ENCODE measurements around the gene INPP5K.

Gene INPP5K

GRCh38 chr17:1474402-1475189, 41.8 kb downstream of the INPP5K start:
- Histone ChIP-seq H3K36me3 (ENCODE audit: control insufficient read depth in 2 of 2, insufficient read depth in 1 of 2, low read length in 2 of 2) (peaks cover 12 to 85% of the 10 kb centered on the region in 2 experiments; a peak in 2 of 3 replicates), H3K9me3 (ENCODE audit: control insufficient read depth, insufficient read depth, low read depth, low read length) (no peaks in the 10 kb centered on the region), H3K4me1 (ENCODE audit: control insufficient read depth, insufficient read depth, low read length) (no peaks in the 10 kb centered on the region), H3K4me3 (ENCODE audit: low read depth, low read length) (no peak overlapping the region), H3K27ac (ENCODE audit: extremely low read depth, low read depth, low read length) (no peak overlapping the region)
- ChIA-PET CTCF (interaction anchor here (0.6 to 0.8 kb wide), 3 partner anchors 141 to 479 kb away, joined by 3 to 10 read pairs (median 5); no protein-coding TSS in a partner anchor), POLR2A (interaction anchor here (0.9 to 2.2 kb wide), 4 partner anchors 12 to 93 kb away, joined by 3 to 5 read pairs (median 4); no protein-coding TSS in a partner anchor)
- TF ChIP-seq ZNF747 (tag by site-specific recombination; IDR thresholded peaks at IDR 0.05) (no peak), ZNF148 (tag by site-specific recombination; IDR thresholded peaks at IDR 0.05; ENCODE audit: borderline replicate concordance) (no peak), ZBTB48 (tag by site-specific recombination; IDR thresholded peaks at IDR 0.05) (no peak), GFI1B (tag by site-specific recombination; IDR thresholded peaks at IDR 0.05) (no peak), ZNF426 (tag by site-specific recombination; IDR thresholded peaks at IDR 0.05) (no peak), ZNF629 (tag by site-specific recombination; IDR thresholded peaks at IDR 0.05) (no peak), ZNF654 (tag by site-specific recombination; IDR thresholded peaks at IDR 0.05; ENCODE audit: low read depth) (no peak), ZNF555 (tag by site-specific recombination; conservative IDR thresholded peaks at IDR 0.05) (no peak), ZNF777 (tag by site-specific recombination; IDR thresholded peaks at IDR 0.05; ENCODE audit: borderline replicate concordance) (no peak), ZNF138 (tag by site-specific recombination; IDR thresholded peaks at IDR 0.05; ENCODE audit: borderline replicate concordance) (no peak), ZSCAN4 (tag by site-specific recombination; IDR thresholded peaks at IDR 0.05) (no peak), ZBTB26 (tag by site-specific recombination; optimal IDR thresholded peaks at IDR 0.05) (no peak), MZF1 (tag by site-specific recombination; IDR thresholded peaks at IDR 0.05; ENCODE audit: borderline replicate concordance) (no peak), PRDM1 (tag by site-specific recombination; IDR thresholded peaks at IDR 0.05) (no peak)

GRCh38 chr17:1473841-1474240, 42.6 kb downstream of the INPP5K start:
- no peaks in the 10 kb centered on the region for H3K9me3 ChIP-seq (ENCODE audit: control insufficient read depth, insufficient read depth, low read depth, low read length)
- no peak overlapping the region for H3K27ac ChIP-seq (ENCODE audit: extremely low read depth, low read depth, low read length)
- H3K4me1 ChIP-seq (ENCODE audit: control insufficient read depth, insufficient read depth, low read length), result no peaks in the 10 kb centered on the region
- ChIA-PET POLR2A (interaction anchor here (2.2 kb wide), 1 partner anchor 11 kb away, joined by 5 read pairs; no protein-coding TSS in a partner anchor), CTCF (no interaction called here)
- H3K36me3 ChIP-seq (ENCODE audit: control insufficient read depth in 2 of 2, insufficient read depth in 1 of 2, low read length in 2 of 2), result peaks cover 11 to 87% of the 10 kb centered on the region in 2 experiments; a peak in 2 of 3 replicates
- no peak for TF ChIP-seq RBAK (tag by site-specific recombination; IDR thresholded peaks at IDR 0.05)
- TF ChIP-seq ZNF658 (tag by site-specific recombination; IDR thresholded peaks at IDR 0.05), result no peak
- peak; percentile 96 for TF ChIP-seq EGR2 (tag by site-specific recombination; IDR thresholded peaks at IDR 0.05; ENCODE audit: low read depth)
- peak; percentile 93 for TF ChIP-seq ZFHX2 (tag by site-specific recombination; conservative IDR thresholded peaks at IDR 0.05)
- H3K4me3 ChIP-seq (ENCODE audit: low read depth, low read length), result no peak overlapping the region

Data from HEK293 (cell line).